ENCODE data around the gene NME5.
"Not testable (repeated sequence)": the region's sequence is repeated elsewhere in the genome, so short reads cannot be mapped to it uniquely, and the experiment has no call there.

Gene NME5

DNA sequence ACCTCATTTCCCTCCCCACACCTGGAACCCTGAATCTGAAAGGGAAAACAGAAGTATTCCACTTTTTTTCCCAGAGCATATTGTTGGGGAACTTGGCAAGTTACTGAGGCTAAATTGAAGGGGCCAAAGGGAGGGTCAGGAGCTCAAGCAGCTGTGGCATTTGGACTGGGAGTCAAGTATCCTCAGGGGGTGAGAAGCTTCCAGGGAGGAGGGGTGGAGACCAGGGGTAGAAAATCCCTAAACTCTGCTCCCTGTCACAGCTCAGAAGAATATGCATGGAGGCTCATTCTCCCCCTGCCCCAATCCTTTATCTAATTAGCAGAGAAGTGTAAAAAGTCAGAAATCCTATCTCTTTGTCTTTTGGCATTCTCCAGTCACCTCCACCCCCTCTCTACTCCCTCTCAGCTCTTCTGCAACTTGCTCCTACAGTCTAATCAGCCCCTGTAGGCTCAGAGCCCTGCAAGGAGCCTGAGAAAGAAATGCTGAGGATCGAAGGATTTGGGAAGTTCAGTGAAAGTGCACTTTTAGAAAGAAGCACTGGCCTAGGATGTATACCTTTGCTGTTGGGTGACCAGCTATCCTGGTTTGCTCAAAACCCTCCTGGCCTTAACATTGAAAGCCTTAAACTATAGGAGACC, 61.1 kb downstream of the NME5 start:
- DNase-seq (ENCODE audit: low read depth) = no peak

GRCh38 chr5:138077064-138077696, 62.0 kb downstream of the NME5 start:
- DNase-seq (ENCODE audit: low read depth) = peak; percentile 8

GRCh38 chr5:138070026-138070425, 69.2 kb downstream of the NME5 start:
- not testable (repeated sequence) for DNase-seq (ENCODE audit: low read depth)

DNA sequence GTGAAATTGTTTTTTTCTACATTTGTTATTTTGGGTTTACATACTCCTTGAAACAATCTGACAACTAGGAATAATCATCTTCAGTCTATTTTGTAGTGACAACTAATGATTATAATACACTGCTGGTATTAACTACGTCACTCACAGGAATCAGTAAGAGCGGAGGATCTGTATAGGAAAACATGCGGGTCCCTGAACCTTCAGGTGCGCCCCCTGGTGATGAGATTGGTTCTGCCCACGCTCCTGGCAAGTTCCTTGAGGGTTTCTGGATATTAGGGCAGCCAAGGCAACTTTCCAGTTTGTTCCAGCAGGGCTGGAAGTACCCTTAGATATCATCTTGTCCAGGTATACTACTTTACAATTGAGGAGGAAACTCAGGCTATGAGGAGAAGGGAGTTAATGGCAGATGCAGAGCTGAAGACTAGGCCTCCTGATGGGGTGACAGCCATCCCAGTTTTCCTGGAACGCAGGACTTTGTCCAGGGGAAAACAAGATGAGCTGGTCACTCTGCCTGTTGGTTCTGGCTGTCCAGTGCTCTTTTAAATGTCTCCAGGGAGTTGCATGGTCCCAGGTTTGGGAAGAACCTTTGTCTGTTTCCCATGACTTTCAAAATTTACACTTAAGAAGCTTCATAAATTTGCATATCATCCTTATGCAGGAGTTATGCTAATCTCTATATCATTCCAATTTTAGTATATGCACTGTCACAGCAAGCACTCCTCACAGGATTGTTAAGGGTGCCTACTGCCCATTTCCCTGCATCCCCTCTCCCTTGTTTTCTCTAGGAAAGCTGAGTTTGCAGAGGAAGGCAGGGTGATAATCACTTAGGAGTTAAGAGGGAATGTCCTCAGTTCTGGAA, 70.3 kb downstream of the NME5 start:
- peak; percentile 57 for DNase-seq (ENCODE audit: low read depth)

DNA sequence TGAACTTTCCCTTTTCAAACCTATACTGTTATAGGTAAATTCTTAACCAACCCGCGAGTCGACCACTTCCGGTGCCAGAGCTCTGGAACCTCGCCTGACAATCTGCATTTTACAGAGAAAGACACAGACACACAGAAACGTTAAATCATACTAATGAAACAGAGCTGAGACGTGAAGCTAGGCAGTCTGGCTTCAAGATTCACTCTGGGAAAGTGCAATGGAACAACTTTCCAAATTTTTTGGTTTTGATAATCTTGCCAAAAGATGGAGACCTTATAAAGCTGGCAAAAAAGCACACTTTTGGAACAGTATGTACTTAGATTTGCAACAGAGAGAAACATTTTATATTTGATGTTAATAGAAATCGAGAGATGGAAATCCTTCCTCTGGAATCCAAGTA, 71.3 kb downstream of the NME5 start:
- no peak for DNase-seq (ENCODE audit: low read depth)

Data from stimulated activated CD8-positive, alpha-beta memory T cell treated with anti-CD3 and anti-CD28 coated beads, Interleukin-4, amount 100 ng/mL, for 24 hours (primary cell).